ENCODE results near the gene DCDC2.

- no peak for TF ChIP-seq POLR2A (IDR thresholded peaks at IDR 0.05; ENCODE audit: low read length)
- TF ChIP-seq GATA1 (IDR thresholded peaks at IDR 0.05; ENCODE audit: low read depth, low read length), result no peak
Measured at GRCh38 chr6:24226541-24226940, 131.3 kb downstream of the DCDC2 start.
